NCI-H748 (cell line): ENCODE data around the gene SPAG16.
"Not testable (repeated sequence)": the region's sequence is repeated elsewhere in the genome, so short reads cannot be mapped to it uniquely, and the experiment has no call there.

ENCODE experiments used
- DNase-seq: peaks from one replicate; lab custom pipeline; 2025; ENCODE audit not compliant: unreplicated experiment; lab: John Stamatoyannopoulos, UW

The SPAG16 gene

DNA sequence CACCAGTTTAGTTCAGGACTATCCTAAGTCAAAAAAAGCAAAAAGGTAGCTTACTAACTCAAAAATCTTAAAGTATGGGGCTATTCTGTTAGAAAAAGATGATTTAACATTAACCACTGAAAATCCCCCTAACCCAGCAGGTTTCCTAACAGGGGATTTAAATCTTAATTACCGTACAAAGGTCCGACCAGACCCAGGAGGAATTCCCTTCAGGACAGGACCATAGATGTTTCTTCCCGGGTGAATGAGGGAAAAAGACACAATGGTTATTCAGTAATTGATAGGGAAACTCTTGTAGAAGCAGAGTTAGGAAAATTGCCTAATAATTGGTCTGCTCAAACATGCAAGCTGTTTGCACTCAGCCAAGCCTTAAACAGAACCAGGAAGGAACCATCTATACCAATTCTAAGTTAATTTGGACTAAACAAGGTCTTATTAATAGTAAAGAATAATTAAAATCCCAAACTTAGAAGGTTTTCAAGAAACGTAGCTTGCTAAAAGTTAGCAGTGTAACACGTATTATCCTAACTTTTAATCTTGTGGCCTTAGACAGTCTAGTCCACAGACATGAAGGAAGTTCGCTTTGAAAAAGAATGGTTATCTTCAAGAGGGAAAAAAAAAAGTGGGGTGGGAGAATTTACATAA lies 124.3 kb downstream of the SPAG16 start:
- DNase-seq = peak; percentile 13

GRCh38 chr2:213410687-213411086 lies 126.4 kb downstream of the SPAG16 start:
- DNase-seq = not testable (repeated sequence)

- peak; percentile 52 for DNase-seq
Observed at GRCh38 chr2:213411582-213412289, 127.5 kb downstream of the SPAG16 start.

DNA sequence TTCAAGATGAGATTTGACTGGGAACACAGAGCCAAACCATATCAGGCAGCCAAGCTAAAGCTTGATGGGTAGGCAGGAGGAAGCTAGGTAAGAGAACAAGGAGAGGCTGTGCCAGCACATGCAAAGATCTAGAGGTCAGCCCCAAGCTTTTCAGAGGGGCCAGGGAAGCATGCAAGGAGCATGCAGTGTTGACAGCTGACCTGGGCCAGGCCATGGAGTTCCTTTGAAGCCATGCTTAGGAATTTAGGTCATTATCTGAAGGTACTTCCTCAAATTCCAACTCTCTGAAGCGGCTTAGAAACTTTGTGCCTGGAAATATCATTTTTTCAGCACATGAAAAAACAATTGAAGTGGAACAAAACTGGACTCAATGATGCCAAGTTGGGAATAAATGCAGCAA lies 130.8 kb downstream of the SPAG16 start:
- no peak for DNase-seq

DNA sequence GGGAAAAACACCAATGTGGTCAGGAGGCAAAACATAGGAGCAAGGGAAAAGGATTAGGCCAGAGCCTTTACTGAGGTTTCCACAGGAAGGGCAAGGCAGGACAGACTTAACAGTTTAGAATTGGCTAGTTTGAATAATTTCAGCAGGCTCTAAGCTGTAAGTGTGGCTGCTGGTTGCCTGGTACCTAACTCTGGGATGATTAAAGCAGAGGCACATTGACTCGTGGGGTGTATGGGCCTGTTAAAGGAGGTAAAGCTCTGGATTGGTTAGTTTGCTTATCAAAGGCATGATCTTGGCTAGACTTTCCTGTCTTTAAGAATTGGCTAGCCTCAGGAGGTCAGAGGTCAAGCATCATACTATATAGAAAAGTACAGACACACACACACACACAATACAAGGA lies 132.6 kb downstream of the SPAG16 start:
- DNase-seq = no peak

GRCh38 chr2:213419980-213420379 lies 135.7 kb downstream of the SPAG16 start:
- DNase-seq = no peak

DNA sequence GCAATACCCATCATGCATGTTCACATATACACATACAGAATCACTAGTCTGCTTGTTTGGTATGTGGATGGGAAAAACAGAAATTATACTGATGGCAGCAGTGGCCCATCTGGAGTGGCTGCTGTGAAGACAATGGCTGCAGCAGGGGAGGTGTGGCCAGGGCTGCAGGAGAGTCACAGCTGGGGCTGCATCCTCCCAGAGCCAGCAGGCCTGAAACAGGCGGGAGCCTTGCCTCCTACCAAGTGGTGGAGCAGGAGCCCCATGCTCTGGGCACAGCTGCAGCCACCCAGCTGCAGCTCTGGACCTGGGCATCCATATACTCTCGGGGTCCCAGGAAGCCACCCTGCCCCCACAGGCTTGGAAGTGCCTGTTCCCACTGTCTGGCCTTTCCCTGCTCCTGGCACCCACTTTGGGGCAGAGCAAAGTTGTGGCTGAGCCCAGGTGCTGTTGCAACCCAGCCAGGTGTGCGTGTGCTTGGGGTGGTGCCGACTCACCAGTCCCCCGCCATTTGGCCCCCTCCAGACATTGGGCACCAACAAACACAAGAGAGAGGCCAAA lies 136.6 kb downstream of the SPAG16 start:
- peak; percentile 7 for DNase-seq

DNA sequence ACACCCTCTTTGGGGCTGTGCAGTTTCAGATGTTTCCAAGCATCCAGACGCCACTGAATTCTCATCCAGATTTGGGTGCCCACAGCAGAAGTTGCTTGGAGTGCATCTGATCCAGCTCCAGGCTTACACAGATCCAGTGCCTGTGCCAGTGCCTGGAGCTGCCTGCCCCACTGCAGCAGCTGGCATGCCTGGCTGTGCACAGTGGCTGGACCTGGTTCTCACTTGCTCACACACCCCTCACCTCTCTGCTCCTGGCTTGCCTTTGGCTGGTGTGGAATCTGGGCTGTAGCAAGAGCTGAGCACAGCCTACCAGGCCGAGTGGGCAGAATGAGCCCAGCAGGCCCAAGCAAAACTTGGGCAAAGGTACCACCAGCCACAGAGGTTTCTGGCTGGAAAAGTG lies 137.9 kb downstream of the SPAG16 start:
- no peak for DNase-seq

GRCh38 chr2:213425618-213426017 lies 141.4 kb downstream of the SPAG16 start:
- DNase-seq = no peak

DNA sequence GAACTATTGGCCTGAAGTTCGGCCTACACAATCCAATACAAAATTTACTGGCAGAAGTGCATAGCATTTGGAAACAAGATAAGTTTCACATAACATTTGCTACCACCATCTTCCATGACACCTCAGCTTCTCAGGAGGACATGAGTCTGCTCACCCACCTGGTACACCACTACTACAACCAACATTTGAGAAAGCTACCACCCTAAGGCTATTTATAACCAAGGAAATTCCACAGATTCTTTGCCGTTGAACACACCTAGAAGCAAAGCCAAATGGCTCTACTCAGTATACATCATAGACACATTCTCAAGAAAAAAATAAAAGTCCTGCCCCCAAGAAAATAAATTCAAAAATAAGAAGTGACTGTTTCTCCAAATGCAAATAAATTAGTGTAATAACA lies 145.3 kb downstream of the SPAG16 start:
- DNase-seq = no peak

GRCh38 chr2:213443921-213444320 lies 159.7 kb downstream of the SPAG16 start:
- DNase-seq = peak; percentile 8

DNA sequence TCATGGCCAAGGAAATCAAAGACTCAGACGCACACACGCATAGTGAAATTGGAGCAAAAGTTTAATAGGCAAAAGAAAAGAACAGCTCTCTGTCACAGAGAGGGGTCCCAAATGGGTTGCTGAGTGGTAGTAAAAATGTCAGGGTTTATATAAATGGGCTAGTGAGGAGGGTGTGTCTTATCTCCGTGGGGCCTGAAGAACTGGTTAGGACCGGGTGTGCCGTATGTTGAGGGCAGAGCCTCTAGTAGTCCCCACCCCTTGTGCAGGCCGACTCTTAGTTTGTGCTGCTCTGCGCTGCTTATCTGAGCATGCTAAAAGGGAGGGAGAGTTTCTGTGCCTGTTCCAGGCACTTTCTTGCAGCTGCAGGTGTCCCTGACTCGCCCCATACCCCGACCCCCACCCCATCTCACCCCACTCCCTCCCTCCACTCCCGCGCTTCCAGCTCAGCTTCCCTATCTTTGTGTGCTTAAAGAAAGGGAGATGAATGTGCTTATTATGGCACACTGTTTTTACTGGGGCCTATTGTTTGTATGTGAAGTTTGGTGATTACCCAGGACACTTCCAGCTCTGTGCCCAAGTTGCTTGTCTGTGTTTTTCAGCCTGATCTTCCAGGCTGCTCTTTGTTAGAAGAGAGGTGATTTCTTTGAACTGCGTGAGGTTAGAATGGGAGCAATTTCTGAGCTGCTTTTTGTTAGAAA lies 167.4 kb downstream of the SPAG16 start:
- peak; percentile 42 for DNase-seq

DNA sequence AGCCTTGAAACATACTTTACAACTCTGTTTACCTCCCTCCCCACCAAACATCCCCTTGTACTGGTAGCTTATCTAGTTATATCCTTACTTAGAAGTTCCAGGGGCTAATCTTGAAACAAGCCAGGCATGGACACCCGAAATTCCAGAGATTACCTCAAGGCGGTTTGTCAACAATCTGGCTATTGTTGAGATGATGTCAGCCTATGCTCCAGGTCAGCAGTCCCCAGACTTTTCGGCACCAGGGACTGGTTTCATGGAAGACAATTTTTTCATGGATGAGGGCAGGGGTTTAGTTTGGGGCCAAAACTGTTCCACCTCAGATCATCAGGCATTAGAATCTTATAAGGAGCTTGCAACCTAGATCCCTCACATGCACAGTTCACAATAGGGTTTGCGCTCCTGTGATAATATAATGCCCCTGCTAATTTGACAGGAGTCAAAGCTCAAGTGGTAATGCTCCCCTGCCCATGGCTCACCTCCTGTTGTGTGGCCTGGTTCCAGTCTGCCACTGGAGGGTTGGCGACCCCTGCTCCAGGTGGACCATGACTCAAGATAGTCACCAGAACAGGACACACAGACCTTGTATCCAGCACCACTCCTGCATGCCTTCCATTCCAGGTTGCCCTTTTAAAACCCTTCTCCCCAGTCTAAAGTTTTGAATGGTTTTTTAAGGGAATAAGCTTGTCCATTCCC lies 171.2 kb downstream of the SPAG16 start:
- peak; percentile 15 for DNase-seq

DNA sequence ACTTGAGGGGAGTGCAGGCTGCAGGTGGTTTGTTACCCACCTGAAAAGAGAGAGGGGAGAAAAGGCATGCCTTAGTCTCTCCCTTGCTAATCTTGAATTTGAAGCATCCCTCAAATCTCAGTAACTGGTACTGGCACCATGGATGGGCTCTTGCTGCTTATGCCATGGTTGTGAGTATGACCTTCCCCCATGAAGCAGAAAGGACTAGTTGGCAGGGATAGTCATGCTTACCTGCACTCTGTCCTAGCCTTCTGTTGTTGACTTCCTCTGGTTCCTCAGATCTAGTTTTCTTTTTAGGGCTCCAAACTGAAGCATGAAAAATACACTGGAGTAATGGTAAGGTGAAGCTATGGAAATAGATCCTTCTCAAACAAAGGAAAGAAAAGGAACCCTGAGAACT lies 191.2 kb downstream of the SPAG16 start:
- peak; percentile 10 for DNase-seq

DNA sequence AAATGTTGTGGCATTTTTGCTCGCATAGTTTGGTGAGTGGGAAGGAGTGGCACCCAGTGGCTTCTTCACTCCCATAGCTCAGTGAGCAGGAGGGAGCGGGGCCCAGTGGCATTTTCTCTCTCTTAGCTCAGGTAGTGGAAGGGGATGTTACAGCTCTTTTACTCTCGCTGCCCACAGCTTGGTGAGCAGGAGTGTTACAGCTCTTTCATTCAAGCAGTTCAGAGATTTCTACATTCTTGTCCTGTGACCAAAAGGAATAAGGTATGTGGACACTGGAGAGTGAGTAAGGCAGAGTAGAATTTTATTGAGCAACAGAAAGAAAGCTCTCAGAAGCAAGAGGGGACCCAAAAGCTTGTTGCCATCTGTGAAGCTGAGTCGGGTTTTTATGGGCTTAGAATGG lies 192.4 kb downstream of the SPAG16 start:
- no peak for DNase-seq

DNA sequence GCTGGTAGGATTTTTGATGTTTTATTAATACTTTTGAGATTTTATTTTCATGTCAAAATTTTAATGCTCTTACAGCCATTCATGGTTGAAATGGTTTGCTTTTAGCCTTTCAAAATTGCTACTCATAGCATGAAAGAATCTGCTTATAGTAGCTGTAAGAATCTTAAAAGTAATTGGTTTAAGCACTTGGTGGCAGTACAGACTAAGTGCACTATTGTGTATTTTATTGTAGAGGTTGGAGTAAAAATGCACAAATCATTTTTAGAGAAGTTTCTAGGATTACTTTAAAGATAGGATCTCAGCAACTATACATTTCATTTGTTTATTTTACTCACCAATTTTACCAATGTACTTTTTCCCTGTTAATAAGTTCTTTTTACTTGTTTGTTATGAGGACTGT lies 205.8 kb downstream of the SPAG16 start:
- peak; percentile 56 for DNase-seq

GRCh38 chr2:213491376-213491775 lies 207.1 kb downstream of the SPAG16 start:
- DNase-seq = peak; percentile 63

DNA sequence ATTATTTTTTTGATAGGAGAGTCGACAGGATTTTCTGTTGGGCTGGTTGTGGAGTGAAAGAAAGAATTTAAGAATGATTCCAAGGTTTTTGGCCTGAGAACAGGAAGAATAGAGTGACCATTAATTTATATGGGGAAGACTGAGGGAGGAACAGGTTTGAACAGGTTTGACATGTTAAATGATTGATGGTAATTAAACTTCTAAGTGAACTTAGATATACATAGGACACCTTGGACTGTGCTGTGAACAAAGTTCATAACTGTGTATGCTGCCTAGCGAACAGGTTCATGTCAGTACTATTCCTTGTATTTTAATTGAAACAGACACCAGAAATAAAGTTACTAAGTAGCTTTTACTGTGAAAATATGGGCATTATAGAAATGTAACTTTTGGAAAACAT lies 212.0 kb downstream of the SPAG16 start:
- DNase-seq = no peak

- DNase-seq = no peak
Observed at GRCh38 chr2:213500881-213501280, 216.6 kb downstream of the SPAG16 start.

- DNase-seq = no peak
Observed at GRCh38 chr2:213524164-213524563, 239.9 kb downstream of the SPAG16 start.

DNA sequence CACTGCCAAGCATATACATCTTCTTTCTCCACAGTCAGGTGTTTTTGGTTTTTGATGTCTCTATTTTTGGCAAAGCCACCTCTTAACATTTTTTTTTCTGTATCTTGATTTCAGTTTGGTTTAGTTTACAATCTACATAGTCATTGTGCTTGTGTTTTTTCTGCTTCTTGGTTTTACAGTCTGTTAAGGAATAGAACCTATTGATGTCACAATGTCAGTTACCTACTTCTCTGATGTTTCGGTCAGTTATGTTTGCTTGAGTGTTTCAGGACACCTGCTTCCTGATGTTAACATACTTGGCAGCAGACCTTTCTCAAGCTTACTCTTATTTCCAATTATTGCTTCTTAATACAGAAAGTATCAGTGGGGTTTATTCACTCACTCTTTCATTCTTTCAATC lies 253.3 kb downstream of the SPAG16 start:
- no peak for DNase-seq
